HCT116 (cell line): Measurements from ENCODE around the gene PCBP3. TPM values are rescaled to one million over a fixed set of nuclear protein-coding genes. Genes with fewer than 3 reads are reported as not detected.
"Not testable (repeated sequence)": the region's sequence is repeated elsewhere in the genome, so short reads cannot be mapped to it uniquely, and the experiment has no call there.

ENCODE experiments used
- ATAC-seq: fragments of 200-7000 bp; cut with Tn5 transposase; 2 replicates; pipeline ENCODE4 v1.9.1; 2020; ENCODE audit warnings: mild to moderate bottlenecking, moderate library complexity
- BruUV-seq: library from RNA; stranded (reverse); fragments of 400-500 nt; replicated peaks from 2 replicates; lab custom pipeline; 2021; lab: Mats Ljungman, UMichigan
- CTCF ChIA-PET: fragments of 300-600 bp; sonication (Branson Sonifier 250); formaldehyde crosslinking; loops from one replicate; lab custom pipeline; 2021; ENCODE audit warnings: antibody characterized with exemption; lab: Charles Lee
- POLR2A ChIA-PET: fragments of 300-600, 350-600 bp; sonication (Branson Sonifier 250); formaldehyde crosslinking; loops from one replicate; lab custom pipeline; 2021; ENCODE audit warnings: antibody characterized with exemption; lab: Charles Lee
- RAD21 ChIA-PET, 2 experiments: fragments of 300-600 bp; sonication (Branson Sonifier 250); formaldehyde crosslinking; loops; one replicate each; lab custom pipeline; 2023; ENCODE audit warnings: low total read pairs in 2 of 2; ENCODE audit not compliant: uncharacterized antibody in 2 of 2, unreplicated experiment in 2 of 2, low non-redundant PET in 1 of 2; lab: Charles Lee
- DNase-seq: peaks from one replicate; pipeline ENCODE4 v3.0.0-alpha.2; 2010; ENCODE audit warnings: low read depth, low spot score
- H2AFZ ChIP-seq: fragments of 200-600 bp; shearing (Covaris generic), sonication (generic); 2 replicates; pipeline ENCODE4 v1.6.1; 2017; ENCODE audit warnings: low read depth, mixed run types, mixed read lengths, antibody characterized with exemption, low read length; ENCODE audit not compliant: poor library complexity, severe bottlenecking
- H3K27ac ChIP-seq: 2 replicates; pipeline ENCODE4 v1.5.1; 2012; ENCODE audit warnings: low read depth, low read length
- H3K27me3 ChIP-seq: fragments of 200-600 bp; sonication (generic); 2 replicates; pipeline ENCODE4 v1.6.1; 2016; ENCODE audit warnings: mixed run types, low read length, mixed read lengths; ENCODE audit not compliant: insufficient read depth
- H3K36me3 ChIP-seq, 2 experiments: fragments of 200-500 bp in 1 of 2; fragments of 200-600 bp in 1 of 2; sonication (Bioruptor generic) in 1 of 2; sonication (generic) in 1 of 2; 2 replicates each; pipeline versions ENCODE4 v1.5.1 to v1.6.1; 2014 to 2016; ENCODE audit warnings: low read length in 2 of 2, inconsistent platforms in 1 of 2, mixed read lengths in 1 of 2, mixed run types in 1 of 2; ENCODE audit not compliant: insufficient read depth in 2 of 2, control insufficient read depth in 1 of 2
- H3K4me1 ChIP-seq, 2 experiments: fragments of 200-600 bp in 1 of 2; sonication (generic) in 1 of 2; 2 replicates each; pipeline versions ENCODE4 v1.5.1 to v1.6.1; 2012 to 2017; ENCODE audit warnings: low read length in 2 of 2, inconsistent platforms in 1 of 2, mild to moderate bottlenecking in 1 of 2, mixed read lengths in 1 of 2, mixed run types in 1 of 2, moderate library complexity in 1 of 2; ENCODE audit not compliant: insufficient read depth in 2 of 2, control insufficient read depth in 1 of 2
- H3K4me2 ChIP-seq: fragments of 200-600 bp; sonication (generic); 2 replicates; pipeline ENCODE4 v1.6.1; 2017; ENCODE audit warnings: mixed run types, low read length, mixed read lengths
- H3K4me3 ChIP-seq, 2 experiments: fragments of 200-600 bp in 1 of 2; sonication (generic) in 1 of 2; replicated peaks in 1 of 2; 2 replicates each; pipeline ENCODE4 v1.5.1; 2011 to 2016; ENCODE audit warnings: low read length in 2 of 2, control low read depth in 1 of 2, low read depth in 1 of 2, mild to moderate bottlenecking in 1 of 2, mixed read lengths in 1 of 2, mixed run types in 1 of 2
- H3K79me2 ChIP-seq: fragments of 200-600 bp; sonication (generic); 2 replicates; pipeline ENCODE4 v1.6.1; 2017; ENCODE audit warnings: mild to moderate bottlenecking, mixed run types, low read length, moderate library complexity, mixed read lengths; ENCODE audit not compliant: insufficient read depth
- H3K9ac ChIP-seq: fragments of 200-600 bp; sonication (generic); 2 replicates; pipeline ENCODE4 v1.6.1; 2016; ENCODE audit warnings: low read length, mixed read lengths
- H3K9me2 ChIP-seq: fragments of 200-600 bp; sonication (generic), shearing (Covaris generic); 2 replicates; pipeline ENCODE4 v1.6.1; 2017; ENCODE audit warnings: mixed run types, mild to moderate bottlenecking, moderate library complexity; ENCODE audit not compliant: insufficient read depth
- H3K9me3 ChIP-seq, 2 experiments: fragments of 200-500 bp in 1 of 2; fragments of 200-600 bp in 1 of 2; sonication (Bioruptor generic) in 1 of 2; sonication (generic) in 1 of 2; 2 replicates each; pipeline ENCODE4 v1.6.1; 2014 to 2017; ENCODE audit warnings: low read length in 2 of 2, mixed read lengths in 2 of 2, inconsistent platforms in 1 of 2, low read depth in 1 of 2, mild to moderate bottlenecking in 1 of 2, mixed run types in 1 of 2, moderate library complexity in 1 of 2; ENCODE audit not compliant: control insufficient read depth in 1 of 2, insufficient read depth in 1 of 2
- H4K20me1 ChIP-seq: fragments of 200-600 bp; sonication (generic), shearing (Covaris generic); 2 replicates; pipeline ENCODE4 v1.6.1; 2017; ENCODE audit warnings: mixed run types, mild to moderate bottlenecking, moderate library complexity; ENCODE audit not compliant: insufficient read depth
- CBX3 ChIP-seq: IDR thresholded peaks from 2 replicates; pipeline ENCODE4 v1.6.1; 2012; ENCODE audit warnings: low read depth
- CEBPB ChIP-seq: IDR thresholded peaks from 2 replicates; pipeline ENCODE4 v1.6.1; 2012; ENCODE audit warnings: low read depth
- POLR2A ChIP-seq: IDR thresholded peaks from 2 replicates; pipeline ENCODE4 v1.7.0; 2011; ENCODE audit warnings: borderline replicate concordance; ENCODE audit not compliant: insufficient read depth, insufficient read length; ENCODE audit errors: extremely low read depth
- YY1 ChIP-seq: IDR thresholded peaks from 2 replicates; pipeline ENCODE4 v1.6.1; 2011; ENCODE audit warnings: low read length, low read depth, moderate library complexity, mild to moderate bottlenecking; ENCODE audit not compliant: insufficient replicate concordance; ENCODE audit errors: extremely low read depth
- ZFX ChIP-seq: fragments of 450-650 bp; IDR thresholded peaks from 2 replicates; pipeline ENCODE4 v1.6.1; 2017
- intact Hi-C: fragments of 100-400 bp; cut with micrococcal nuclease; formaldehyde crosslinking; loops from 2 replicates; pipeline ENCODE4 v1.10.0; 2022
- total RNA-seq: library from RNA; stranded (reverse); gene quantifications from one replicate; pipeline ENCODE4 v1.2.1, GENCODE V29; 2021; ENCODE audit not compliant: unreplicated experiment
- TF ChIP-seq, protein P1 (sequence below): IDR thresholded peaks from 2 replicates; pipeline ENCODE4 v1.6.1; 2011; ENCODE audit warnings: mild to moderate bottlenecking, low read length, moderate library complexity; ENCODE audit not compliant: insufficient replicate concordance; ENCODE audit errors: extremely low read depth
- TF ChIP-seq, protein P2 (sequence below), 3 experiments: fragments of 200-600 bp in 1 of 3; sonication (generic) in 1 of 3; IDR thresholded peaks in 2 of 3; conservative IDR thresholded peaks in 1 of 3; 2 replicates each; pipeline ENCODE4 v1.5.1; 2012 to 2017; ENCODE audit warnings: low read depth in 2 of 3, low read length in 2 of 3, antibody characterized with exemption in 1 of 3, borderline replicate concordance in 1 of 3, control low read depth in 1 of 3, mild to moderate bottlenecking in 1 of 3, mixed read lengths in 1 of 3, mixed run types in 1 of 3, moderate library complexity in 1 of 3; ENCODE audit not compliant: insufficient read depth in 1 of 3

Gene PCBP3
- total RNA-seq, 1 experiment from 2014 or later, result 3.1 TPM

DNA sequence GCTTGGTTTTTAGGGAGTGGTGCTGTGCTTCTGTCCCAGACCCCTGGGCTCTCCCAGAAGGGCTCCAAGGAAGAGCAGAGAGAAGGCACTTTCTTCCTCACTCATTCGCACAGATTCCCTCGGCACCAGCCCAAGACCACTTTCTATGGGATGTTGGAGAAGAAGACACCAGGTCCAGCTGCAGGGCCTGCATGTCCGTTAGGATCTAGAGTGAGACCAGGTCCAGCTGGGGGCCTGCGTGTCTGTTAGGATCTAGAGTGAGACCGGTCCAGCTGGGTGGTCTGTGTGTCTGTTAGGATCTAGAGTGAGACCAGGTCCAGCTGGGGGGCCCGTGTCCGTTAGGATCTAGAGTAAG is 30.9 kb upstream of the PCBP3 start:
- ATAC-seq, H2AFZ ChIP-seq, H3K4me3 ChIP-seq, H3K4me1 ChIP-seq, RAD21 ChIA-PET, DNase-seq, H3K4me2 ChIP-seq, H3K79me2 ChIP-seq, H3K9me2 ChIP-seq, H3K9me3 ChIP-seq, H3K36me3 ChIP-seq, H3K27ac ChIP-seq, H3K9ac ChIP-seq, BruUV-seq, H4K20me1 ChIP-seq, POLR2A ChIA-PET, intact Hi-C loops, CTCF ChIA-PET: not testable (repeated sequence)
- peaks cover 21% of the 10 kb centered on the region; the same call in 1 of the 2 replicates for H3K27me3 ChIP-seq

DNA sequence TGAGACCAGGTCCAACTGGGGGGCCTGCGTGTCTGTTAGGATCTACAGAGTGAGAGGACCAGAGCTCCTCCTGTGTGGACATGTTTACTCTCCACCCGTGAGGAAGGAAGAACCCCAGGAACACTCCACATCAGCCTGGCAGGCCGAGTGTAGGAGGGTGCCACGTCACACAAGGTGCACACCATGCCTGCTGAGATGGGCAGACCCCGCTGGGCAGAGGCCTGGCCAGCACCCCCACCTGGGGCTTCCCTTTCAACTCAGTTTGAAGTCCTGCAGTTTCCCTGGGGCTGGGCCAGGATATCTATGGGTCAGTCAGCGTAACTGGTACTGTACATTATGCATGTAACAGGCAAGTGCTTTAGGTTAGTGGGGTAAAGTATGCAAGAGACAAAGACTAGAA is 30.1 kb upstream of the PCBP3 start:
- Histone ChIP-seq H3K27ac (no peak overlapping the region), H3K4me3 (no peak overlapping the region), H2AFZ (no peak overlapping the region), H3K9ac (no peak overlapping the region), H3K9me2 (no peaks in the 10 kb centered on the region), H3K4me1 (peaks cover 0 to 5% of the 10 kb centered on the region in 2 experiments; a peak in 1 of 4 replicates), H3K27me3 (peaks cover 22% of the 10 kb centered on the region; the same call in 1 of the 2 replicates), H3K79me2 (no peaks in the 10 kb centered on the region), H4K20me1 (no peaks in the 10 kb centered on the region), H3K4me2 (no peak overlapping the region), H3K9me3 (no peaks in the 10 kb centered on the region), H3K36me3 (no peaks in the 10 kb centered on the region)
- ChIA-PET RAD21 (no interaction called here), CTCF (no interaction called here), POLR2A (no interaction called here)
- DNase-seq (no peak), ATAC-seq (no peak)
- intact Hi-C loops, result no loop called here
- TF ChIP-seq ZFX (no peak), CEBPB (no peak), POLR2A (no peak), YY1 (no peak), CBX3 (no peak)
- TF ChIP-seq, protein P1, sequence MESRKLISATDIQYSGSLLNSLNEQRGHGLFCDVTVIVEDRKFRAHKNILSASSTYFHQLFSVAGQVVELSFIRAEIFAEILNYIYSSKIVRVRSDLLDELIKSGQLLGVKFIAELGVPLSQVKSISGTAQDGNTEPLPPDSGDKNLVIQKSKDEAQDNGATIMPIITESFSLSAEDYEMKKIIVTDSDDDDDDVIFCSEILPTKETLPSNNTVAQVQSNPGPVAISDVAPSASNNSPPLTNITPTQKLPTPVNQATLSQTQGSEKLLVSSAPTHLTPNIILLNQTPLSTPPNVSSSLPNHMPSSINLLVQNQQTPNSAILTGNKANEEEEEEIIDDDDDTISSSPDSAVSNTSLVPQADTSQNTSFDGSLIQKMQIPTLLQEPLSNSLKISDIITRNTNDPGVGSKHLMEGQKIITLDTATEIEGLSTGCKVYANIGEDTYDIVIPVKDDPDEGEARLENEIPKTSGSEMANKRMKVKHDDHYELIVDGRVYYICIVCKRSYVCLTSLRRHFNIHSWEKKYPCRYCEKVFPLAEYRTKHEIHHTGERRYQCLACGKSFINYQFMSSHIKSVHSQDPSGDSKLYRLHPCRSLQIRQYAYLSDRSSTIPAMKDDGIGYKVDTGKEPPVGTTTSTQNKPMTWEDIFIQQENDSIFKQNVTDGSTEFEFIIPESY, result no peak
- TF ChIP-seq, protein P2, sequence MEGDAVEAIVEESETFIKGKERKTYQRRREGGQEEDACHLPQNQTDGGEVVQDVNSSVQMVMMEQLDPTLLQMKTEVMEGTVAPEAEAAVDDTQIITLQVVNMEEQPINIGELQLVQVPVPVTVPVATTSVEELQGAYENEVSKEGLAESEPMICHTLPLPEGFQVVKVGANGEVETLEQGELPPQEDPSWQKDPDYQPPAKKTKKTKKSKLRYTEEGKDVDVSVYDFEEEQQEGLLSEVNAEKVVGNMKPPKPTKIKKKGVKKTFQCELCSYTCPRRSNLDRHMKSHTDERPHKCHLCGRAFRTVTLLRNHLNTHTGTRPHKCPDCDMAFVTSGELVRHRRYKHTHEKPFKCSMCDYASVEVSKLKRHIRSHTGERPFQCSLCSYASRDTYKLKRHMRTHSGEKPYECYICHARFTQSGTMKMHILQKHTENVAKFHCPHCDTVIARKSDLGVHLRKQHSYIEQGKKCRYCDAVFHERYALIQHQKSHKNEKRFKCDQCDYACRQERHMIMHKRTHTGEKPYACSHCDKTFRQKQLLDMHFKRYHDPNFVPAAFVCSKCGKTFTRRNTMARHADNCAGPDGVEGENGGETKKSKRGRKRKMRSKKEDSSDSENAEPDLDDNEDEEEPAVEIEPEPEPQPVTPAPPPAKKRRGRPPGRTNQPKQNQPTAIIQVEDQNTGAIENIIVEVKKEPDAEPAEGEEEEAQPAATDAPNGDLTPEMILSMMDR (IDR thresholded peaks at IDR 0.05 in 2 of 3, conservative IDR thresholded peaks at IDR 0.05 in 1 of 3; ENCODE audit: borderline replicate concordance in 1 of 3, insufficient read depth in 1 of 3, low read depth in 2 of 3, low read length in 2 of 3), result no peak
- BruUV-seq, result no TSS peak
